ENCODE measurements around the gene FAM25G. TPM values are rescaled to one million over a fixed set of nuclear protein-coding genes. Genes with fewer than 3 reads are reported as not detected.

Gene FAM25G
- total RNA-seq, 1 experiment from 2014 or later = not detected

DNA sequence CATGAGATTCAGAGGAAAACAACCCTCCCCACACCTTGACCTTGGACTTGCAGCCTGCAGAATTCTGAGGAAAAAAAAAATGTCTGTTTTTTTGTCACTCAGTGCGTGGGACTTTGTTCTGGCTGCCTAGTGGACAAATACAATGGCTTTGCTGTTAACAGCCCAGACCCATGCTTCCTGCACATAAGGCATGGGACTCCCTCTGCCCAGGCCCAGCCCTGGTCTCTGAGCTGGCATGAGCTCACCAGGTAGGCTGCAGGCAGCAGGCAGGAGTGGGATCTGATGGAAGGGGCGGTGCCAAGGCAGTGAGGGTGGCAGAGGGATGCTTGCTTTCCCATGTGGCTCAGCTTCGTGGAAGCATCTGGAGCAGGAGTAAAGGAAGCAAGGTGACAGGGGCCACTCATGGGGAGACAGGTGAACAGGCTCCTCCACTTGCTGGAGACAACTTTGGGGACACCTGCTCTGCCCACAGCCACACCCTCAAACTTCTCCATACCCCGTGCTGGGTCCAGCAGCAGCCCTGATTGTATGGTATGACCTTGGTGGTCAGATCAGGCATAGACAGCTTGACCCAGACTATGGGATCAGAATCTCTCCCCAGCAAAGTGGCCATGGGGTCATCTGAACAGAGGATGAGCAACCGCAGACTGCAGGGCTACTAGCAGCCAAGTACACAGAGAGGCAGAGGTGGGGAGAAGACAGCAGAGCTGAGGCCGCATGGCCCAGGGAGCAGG, 34.5 kb downstream of the FAM25G start:
- CTCF ChIA-PET = no interaction called here
- no TSS peak for BruUV-seq (replicated peaks)

More for the DNA sequence above, 34.5 kb downstream of the FAM25G start:
- intact Hi-C loops (cut with micrococcal nuclease; ENCODE audit: unreplicated experiment) (no loop called here), in situ Hi-C loops (cut with HindIII; ENCODE audit: low pct_unique_long_range_greater_than_20kb, low sequenced_read_pairs) (no loop called here)
- Histone ChIP-seq H3K27ac (ENCODE audit: low read length) (no peak overlapping the region), H3K9me3 (ENCODE audit: control insufficient read depth, insufficient read depth, low read depth, low read length) (no peaks in the 10 kb centered on the region), H3K4me3 (ENCODE audit: low read depth in 2 of 2, low read length in 2 of 2) (no peak overlapping the region), H3K36me3 (ENCODE audit: control insufficient read depth, insufficient read depth, low read length) (no peaks in the 10 kb centered on the region), H3K27me3 (ENCODE audit: control insufficient read depth, insufficient read depth, low read length) (no peaks in the 10 kb centered on the region), H3K4me1 (ENCODE audit: control insufficient read depth, insufficient read depth, low read length) (peaks cover 3% of the 10 kb centered on the region; the same call in 1 of the 2 replicates)
- DNase-seq (ENCODE audit: low read depth, low spot score) (no peak), ATAC-seq (no peak)
- TF ChIP-seq CTCF (IDR thresholded peaks at IDR 0.05) (no peak), SIN3A (IDR thresholded peaks at IDR 0.05; ENCODE audit: borderline replicate concordance, insufficient read depth, low read depth, low read length) (no peak), REST (IDR thresholded peaks at IDR 0.05; ENCODE audit: insufficient read depth in 1 of 2, low read depth in 2 of 2, low read length in 1 of 2) (no peak), POLR2AphosphoS5 (IDR thresholded peaks at IDR 0.05; ENCODE audit: low read depth, low read length) (no peak), TCF7L2 (IDR thresholded peaks at IDR 0.05; ENCODE audit: low read depth, low read length) (no peak)
- POLR2A ChIA-PET = no interaction called here
